NCI-H2029 (cell line): ENCODE results near the gene SMG1.
A peak's percentile ranks its signal among the peaks of the same experiment; 100 is the strongest.
"Not testable (repeated sequence)": the region's sequence is repeated elsewhere in the genome, so short reads cannot be mapped to it uniquely, and the experiment has no call there.

Source experiments
- DNase-seq: peaks from one replicate; lab custom pipeline; 2025; lab: John Stamatoyannopoulos, UW

Gene SMG1

GRCh38 chr16:18800293-18800692 is 125.9 kb downstream of the SMG1 start:
- DNase-seq: no peak

- DNase-seq: no peak
Observed at GRCh38 chr16:18799500-18799899, 126.7 kb downstream of the SMG1 start.

GRCh38 chr16:18797746-18798145 is 128.5 kb downstream of the SMG1 start:
- no peak for DNase-seq

GRCh38 chr16:18796377-18796776 is 129.8 kb downstream of the SMG1 start:
- no peak for DNase-seq

- DNase-seq: no peak
Observed at GRCh38 chr16:18792836-18793433, 133.3 kb downstream of the SMG1 start.

GRCh38 chr16:18789850-18790706 is 136.1 kb downstream of the SMG1 start, which contains the start of gene RPS15A:
RPS15A (minus strand) TSS chr16:18790334; CDS start chr16:18789113, 1,221 bp downstream.
- DNase-seq: peak; percentile 98

- DNase-seq: no peak
Observed at GRCh38 chr16:18789515-18789849, 136.7 kb downstream of the SMG1 start.

- peak; percentile 74 for DNase-seq
Observed at GRCh38 chr16:18788828-18789514, 137.2 kb downstream of the SMG1 start.

GRCh38 chr16:18784917-18785623 is 141.1 kb downstream of the SMG1 start:
- no peak for DNase-seq

GRCh38 chr16:18783430-18784341 is 142.5 kb downstream of the SMG1 start:
- DNase-seq: no peak

GRCh38 chr16:18782697-18783429 is 143.3 kb downstream of the SMG1 start:
- no peak for DNase-seq

- not testable (repeated sequence) for DNase-seq
Observed at GRCh38 chr16:18781232-18781631, 145.0 kb downstream of the SMG1 start.

- DNase-seq: not testable (repeated sequence)
Observed at GRCh38 chr16:18780460-18781026, 145.7 kb downstream of the SMG1 start.

GRCh38 chr16:18777664-18778063 is 148.5 kb downstream of the SMG1 start:
- DNase-seq: not testable (repeated sequence)

GRCh38 chr16:18776334-18776733 is 149.9 kb downstream of the SMG1 start:
- DNase-seq: not testable (repeated sequence)

- not testable (repeated sequence) for DNase-seq
Observed at GRCh38 chr16:18774651-18775050, 151.6 kb downstream of the SMG1 start.

GRCh38 chr16:18772171-18772570 is 154.0 kb downstream of the SMG1 start:
- not testable (repeated sequence) for DNase-seq

- not testable (repeated sequence) for DNase-seq
Observed at GRCh38 chr16:18770336-18770962, 155.8 kb downstream of the SMG1 start.

- not testable (repeated sequence) for DNase-seq
Observed at GRCh38 chr16:18767217-18767616, 159.0 kb downstream of the SMG1 start.
